Erythroblast (primary cell): Measurements from ENCODE around the gene MRNIP.

Experiments used
- DNase-seq, 2 experiments: peaks; one replicate each; lab custom pipeline; 2025; lab: John Stamatoyannopoulos, UW
- GATA1 ChIP-seq: IDR thresholded peaks from 2 replicates; pipeline ENCODE4 v1.6.1; 2011; ENCODE audit warnings: low read depth, mild to moderate bottlenecking, control low read depth, low read length, moderate library complexity
- POLR2A ChIP-seq: IDR thresholded peaks from 2 replicates; pipeline ENCODE4 v1.6.1; 2011; ENCODE audit warnings: mild to moderate bottlenecking, low read length

Gene MRNIP

GRCh38 chr5:179823937-179824744 is 34.5 kb downstream of the MRNIP start:
- TF ChIP-seq POLR2A (no peak), GATA1 (no peak)
- no peak for DNase-seq

- TF ChIP-seq POLR2A, result no peak
- TF ChIP-seq GATA1, result no peak
- no peak for DNase-seq
Observed at GRCh38 chr5:179822444-179822990, 36.1 kb downstream of the MRNIP start.

DNA sequence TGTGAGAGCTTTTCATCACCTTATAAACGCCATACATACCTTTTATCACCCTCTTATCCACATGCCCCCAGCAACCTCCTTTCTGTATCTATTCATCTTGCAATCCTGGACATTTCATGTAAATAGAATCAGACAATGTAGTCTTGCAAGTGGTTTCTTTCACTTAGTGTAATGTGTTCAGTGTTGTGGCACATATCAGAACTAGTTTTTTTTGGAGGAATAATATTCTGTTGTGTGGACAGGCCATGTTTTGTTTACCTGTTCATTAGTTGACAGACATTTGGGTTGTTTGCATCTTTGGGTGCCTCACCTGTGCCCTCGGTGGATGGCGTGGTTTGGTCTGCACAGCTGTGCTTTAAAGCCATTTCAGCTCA is 36.6 kb downstream of the MRNIP start:
- no peak for DNase-seq
- TF ChIP-seq GATA1 (no peak), POLR2A (no peak)

GRCh38 chr5:179821298-179822058 is 37.1 kb downstream of the MRNIP start:
- peak; percentile 96 to 97 for DNase-seq
- TF ChIP-seq POLR2A (no peak), GATA1 (no peak)

GRCh38 chr5:179820483-179821297 is 37.9 kb downstream of the MRNIP start, which contains the start of gene SQSTM1:
Gene SQSTM1 (plus strand): TSS chr5:179820905. CDS start chr5:179820937, 32 bp downstream.
- DNase-seq, result peak; percentile 87 to 93
- TF ChIP-seq POLR2A, result peak; percentile 96
- TF ChIP-seq GATA1, result no peak

GRCh38 chr5:179820127-179820482 is 38.5 kb downstream of the MRNIP start:
- TF ChIP-seq POLR2A, result no peak
- TF ChIP-seq GATA1, result no peak
- DNase-seq, result peak in 1 of 2 experiments; percentile 59

- TF ChIP-seq POLR2A, result no peak
- no peak for TF ChIP-seq GATA1
- peak; percentile 65 to 77 for DNase-seq
Observed at GRCh38 chr5:179819296-179820126, 39.1 kb downstream of the MRNIP start.

DNA sequence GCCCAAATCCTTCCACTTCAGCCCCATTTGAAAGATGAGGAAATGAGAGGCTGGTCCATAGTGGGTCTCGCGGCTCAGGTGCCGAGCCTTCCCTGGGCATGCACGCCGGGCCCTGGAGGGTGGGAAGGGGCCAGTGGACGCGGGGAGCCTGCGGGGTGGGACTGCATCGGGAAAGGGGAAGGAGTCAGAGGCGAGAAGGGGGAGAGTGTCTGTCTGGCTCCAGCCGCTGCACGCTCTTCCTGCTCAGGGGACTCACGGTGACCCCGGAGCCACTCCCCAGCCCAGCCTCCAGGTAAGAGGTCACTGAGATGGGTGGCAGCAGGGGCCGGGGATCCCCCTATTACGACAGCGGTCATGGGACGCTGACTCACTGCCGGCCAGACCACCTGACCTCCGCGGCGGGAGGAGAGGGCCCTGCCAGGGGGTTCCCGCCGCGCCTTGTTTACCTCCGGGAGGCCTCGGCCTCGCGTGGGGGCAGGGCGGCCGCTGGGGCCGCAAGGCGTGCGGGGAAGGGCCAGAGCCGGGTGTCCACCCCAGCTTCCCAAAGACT is 39.8 kb downstream of the MRNIP start:
- peak; percentile 87 to 89 for DNase-seq
- TF ChIP-seq POLR2A (peak; percentile 19), GATA1 (no peak)

- DNase-seq, result peak; percentile 26 to 48
- TF ChIP-seq POLR2A, result no peak
- TF ChIP-seq GATA1, result no peak
Observed at GRCh38 chr5:179817890-179818745, 40.5 kb downstream of the MRNIP start.

- no peak for DNase-seq
- no peak for TF ChIP-seq POLR2A
Observed at GRCh38 chr5:179817470-179817840, 41.2 kb downstream of the MRNIP start.

DNA sequence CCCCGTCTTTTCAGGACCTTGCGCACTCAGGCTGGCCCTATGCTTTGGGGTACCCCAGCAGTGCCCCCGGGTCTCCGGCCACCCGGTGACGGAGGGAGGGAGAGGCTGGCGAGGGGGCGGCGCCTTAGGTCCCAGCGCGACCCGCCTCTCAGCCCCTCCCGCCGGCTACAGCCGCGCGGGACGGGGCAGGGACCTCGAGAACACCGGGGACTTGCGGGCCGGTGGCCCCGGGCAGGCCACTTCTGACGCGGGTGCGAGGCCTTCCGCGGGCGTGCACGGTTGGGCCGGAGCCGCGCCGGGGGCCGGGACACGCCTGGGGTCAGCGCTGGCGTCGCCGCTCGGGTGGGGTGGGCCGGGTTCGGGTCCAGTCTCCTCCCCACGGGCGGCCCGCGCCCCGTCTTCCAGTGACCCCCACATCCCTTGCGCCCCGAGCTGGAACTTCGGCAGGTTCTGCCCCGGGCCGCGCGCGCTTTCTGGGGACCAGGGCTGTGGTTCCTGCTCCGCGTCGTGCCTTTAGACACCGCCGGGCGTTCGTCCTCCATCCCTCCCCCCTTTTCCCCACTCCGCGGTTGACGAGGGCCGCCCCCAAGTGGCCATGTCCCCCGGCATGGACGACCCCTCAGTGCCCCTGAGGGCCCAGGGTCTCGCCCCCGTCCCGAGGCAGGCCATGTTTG is 41.7 kb downstream of the MRNIP start:
- DNase-seq, result peak; percentile 40 to 55

More for the DNA sequence above, 41.7 kb downstream of the MRNIP start:
- TF ChIP-seq GATA1, result no peak
- no peak for TF ChIP-seq POLR2A
